Omental fat pad (tissue), 4 donors: ENCODE data around the gene ASRGL1. TPM values are rescaled to one million over a fixed set of nuclear protein-coding genes. Genes with fewer than 3 reads are reported as not detected.
A peak's percentile ranks its signal among the peaks of the same experiment; 100 is the strongest.

ENCODE experiments used
- ATAC-seq: fragments of 150-250 bp; one replicate; pipeline ENCODE4 v1.9.1; 2016; ENCODE audit warnings: mild to moderate bottlenecking, moderate library complexity; ENCODE audit not compliant: low FRiP score
- DNase-seq: peaks from one replicate; pipeline ENCODE4 v3.0.0-alpha.2; 2019; ENCODE audit warnings: low spot score
- CTCF ChIP-seq, 3 donors: fragments of 450-650 bp; IDR thresholded peaks; one replicate each; pipeline ENCODE4 v1.5.1; 2016 to 2017; ENCODE audit warnings: antibody characterized with exemption in 3 of 3, mild to moderate bottlenecking in 3 of 3, moderate library complexity in 2 of 3
- total RNA-seq, 4 donors: library from RNA; depleted of rRNA; stranded (reverse); fragments of >200 nt; gene quantifications; one replicate each; pipeline ENCODE4 v1.1.0, GENCODE V29; 2016

ASRGL1 gene
- total RNA-seq, 4 donors from 2014 or later: 7.1 to 57.9 (median 31.3) TPM

- no peak for DNase-seq
- no peak for ATAC-seq
- TF ChIP-seq CTCF (IDR thresholded peaks at IDR 0.05): no peak
Measured at GRCh38 chr11:62418733-62419132, 81.5 kb downstream of the ASRGL1 start, which contains the start of gene SCGB1A1. SCGB1A1 (plus strand) TSS chr11:62419033; CDS start chr11:62419096, 63 bp downstream.

GRCh38 chr11:62419314-62419929 is 82.2 kb downstream of the ASRGL1 start:
- ATAC-seq (no peak), DNase-seq (no peak)
- TF ChIP-seq CTCF (IDR thresholded peaks at IDR 0.05): no peak

GRCh38 chr11:62419943-62420342 is 82.7 kb downstream of the ASRGL1 start:
- DNase-seq (no peak), ATAC-seq (no peak)
- no peak for TF ChIP-seq CTCF (IDR thresholded peaks at IDR 0.05)

GRCh38 chr11:62420882-62421281 is 83.6 kb downstream of the ASRGL1 start:
- no peak for DNase-seq
- TF ChIP-seq CTCF (IDR thresholded peaks at IDR 0.05): no peak
- no peak for ATAC-seq

- ATAC-seq (no peak), DNase-seq (no peak)
Measured at GRCh38 chr11:62421996-62422395, 84.7 kb downstream of the ASRGL1 start.

GRCh38 chr11:62423012-62423411 is 85.8 kb downstream of the ASRGL1 start:
- DNase-seq (no peak), ATAC-seq (no peak)
- no peak for TF ChIP-seq CTCF (IDR thresholded peaks at IDR 0.05)

More at GRCh38 chr11:62421996-62422395, 84.7 kb downstream of the ASRGL1 start:
- no peak for TF ChIP-seq CTCF (IDR thresholded peaks at IDR 0.05)

- no peak for DNase-seq
Measured at GRCh38 chr11:62427630-62428233, 90.5 kb downstream of the ASRGL1 start.

More at GRCh38 chr11:62427630-62428233, 90.5 kb downstream of the ASRGL1 start:
- ATAC-seq: peak; percentile 61
- TF ChIP-seq CTCF (IDR thresholded peaks at IDR 0.05): no peak
